NCI-H2171 treated with DMSO at 0.1 percent for 48 hours (cell line): Measurements from ENCODE around the gene VSTM2B.
"Not testable (repeated sequence)": the region's sequence is repeated elsewhere in the genome, so short reads cannot be mapped to it uniquely, and the experiment has no call there.

Experiments
- DNase-seq: peaks from one replicate; lab custom pipeline; 2025; lab: John Stamatoyannopoulos, UW

Gene VSTM2B

GRCh38 chr19:29525901-29526729 is at the start of gene VSTM2B:
Gene VSTM2B (plus strand): TSS chr19:29525994. CDS start chr19:29526584, 590 bp downstream.
- peak; percentile 28 for DNase-seq

- no peak for DNase-seq
Measured at GRCh38 chr19:29476528-29476927, 49.3 kb upstream of the VSTM2B start.

- no peak for DNase-seq
Measured at GRCh38 chr19:29477831-29478577, 47.8 kb upstream of the VSTM2B start.

- DNase-seq = peak; percentile 43
Measured at GRCh38 chr19:29478578-29479565, 46.9 kb upstream of the VSTM2B start.

- no peak for DNase-seq
Measured at GRCh38 chr19:29479941-29480340, 45.9 kb upstream of the VSTM2B start.

- no peak for DNase-seq
Measured at GRCh38 chr19:29480507-29480906, 45.3 kb upstream of the VSTM2B start.

- DNase-seq = no peak
Measured at GRCh38 chr19:29482855-29483640, 42.7 kb upstream of the VSTM2B start.

GRCh38 chr19:29483641-29483920 is 42.2 kb upstream of the VSTM2B start:
- no peak for DNase-seq

GRCh38 chr19:29483944-29484581 is 41.7 kb upstream of the VSTM2B start:
- no peak for DNase-seq

GRCh38 chr19:29484876-29485275 is 40.9 kb upstream of the VSTM2B start:
- DNase-seq = no peak

GRCh38 chr19:29485293-29485692 is 40.5 kb upstream of the VSTM2B start:
- no peak for DNase-seq

GRCh38 chr19:29486961-29487360 is 38.8 kb upstream of the VSTM2B start:
- not testable (repeated sequence) for DNase-seq

GRCh38 chr19:29487432-29487831 is 38.4 kb upstream of the VSTM2B start:
- no peak for DNase-seq

- DNase-seq = no peak
Measured at GRCh38 chr19:29488316-29488715, 37.5 kb upstream of the VSTM2B start.

GRCh38 chr19:29489172-29489951 is 36.4 kb upstream of the VSTM2B start:
- peak; percentile 4 for DNase-seq

- DNase-seq = no peak
Measured at GRCh38 chr19:29491491-29491890, 34.3 kb upstream of the VSTM2B start.

GRCh38 chr19:29491995-29492577 is 33.7 kb upstream of the VSTM2B start:
- DNase-seq = no peak

GRCh38 chr19:29492769-29493168 is 33.0 kb upstream of the VSTM2B start:
- DNase-seq = no peak

GRCh38 chr19:29495091-29495490 is 30.7 kb upstream of the VSTM2B start:
- DNase-seq = no peak
